Suppressor macrophage treated with lipopolysaccharide for 1 hour (primary cell): ENCODE results near the gene FSTL4.

ENCODE experiments used
- DNase-seq, 3 donors: peaks; one replicate each; pipeline ENCODE4 v3.0.0-alpha.2; 2020 to 2022

The FSTL4 gene

DNA sequence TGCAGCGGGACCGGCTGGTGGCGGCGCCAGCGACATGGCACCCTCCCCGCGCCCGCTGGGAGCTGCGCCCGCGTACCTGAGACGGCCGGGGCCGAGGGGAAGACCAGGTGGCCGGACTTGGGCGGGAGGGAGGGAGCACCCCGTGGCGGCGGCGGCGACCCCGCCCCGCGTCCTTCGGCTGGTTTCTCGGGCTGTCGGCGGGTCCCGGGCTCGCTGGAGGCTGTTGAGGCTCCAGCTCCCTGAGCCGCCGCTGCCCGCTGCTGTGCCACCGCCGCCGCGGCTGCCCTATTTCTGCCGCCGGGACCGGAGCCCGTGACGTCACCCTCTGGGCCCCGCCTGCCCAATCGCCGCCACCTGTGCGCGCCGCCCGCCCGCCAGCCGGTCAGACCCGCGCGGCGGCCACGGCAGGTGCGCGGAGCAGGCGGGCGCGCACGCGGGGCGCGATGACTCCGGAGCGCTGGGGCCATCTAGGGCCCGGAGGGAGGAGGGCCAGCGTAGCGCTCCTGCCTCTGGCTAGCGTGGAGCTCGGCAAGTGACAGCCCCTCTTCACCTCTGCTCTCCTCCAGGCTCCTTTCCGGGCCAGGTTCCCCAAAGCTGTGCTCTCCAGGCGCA is at the start of gene FSTL4:
Gene FSTL4 (minus strand): TSS at position 293 of the 612 bp plus-strand sequence.
- DNase-seq = peak in 2 of 3 donors; percentile 9 to 24

DNA sequence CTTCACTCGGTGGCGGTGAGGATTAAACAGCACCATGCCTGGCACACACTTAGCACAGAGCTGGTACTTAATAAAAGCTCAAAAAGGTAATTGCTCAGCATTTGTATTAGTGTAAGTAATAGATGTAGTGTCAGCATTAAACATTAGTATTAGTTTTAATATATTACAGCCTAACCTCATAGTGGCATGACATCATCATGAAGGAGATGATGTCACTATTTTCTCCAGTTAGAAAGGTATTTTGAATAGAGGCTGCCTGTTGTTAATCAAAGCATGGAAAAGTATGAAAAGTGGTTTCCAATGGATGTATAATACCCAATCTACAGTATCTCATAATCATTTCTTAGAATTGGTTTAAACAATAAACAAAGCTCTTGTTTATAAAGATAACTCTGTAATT is 49.0 kb upstream of the FSTL4 start:
- DNase-seq = no peak

GRCh38 chr5:133658327-133658726 is 46.0 kb upstream of the FSTL4 start:
- DNase-seq = peak in 2 of 3 donors; percentile 36 to 49

DNA sequence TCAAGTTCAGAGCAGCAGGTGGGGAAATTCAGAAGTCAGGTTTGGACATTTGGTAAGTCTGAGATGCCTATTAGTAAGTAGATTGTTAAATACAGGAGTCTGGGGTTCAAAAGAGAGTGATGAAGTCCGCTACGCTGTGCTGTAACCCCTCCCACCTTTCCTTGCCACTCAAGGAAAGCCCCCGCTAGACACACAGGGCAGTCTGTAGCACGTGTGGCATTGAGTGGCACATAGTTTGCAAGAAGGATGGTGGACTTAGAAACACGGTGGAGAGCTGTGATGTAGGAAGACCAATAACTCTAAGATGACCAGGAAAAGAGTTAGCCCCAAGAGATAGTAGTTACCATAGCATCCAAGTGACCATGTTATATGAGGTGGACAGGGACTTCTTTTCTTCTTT is 44.7 kb upstream of the FSTL4 start:
- no peak for DNase-seq

DNA sequence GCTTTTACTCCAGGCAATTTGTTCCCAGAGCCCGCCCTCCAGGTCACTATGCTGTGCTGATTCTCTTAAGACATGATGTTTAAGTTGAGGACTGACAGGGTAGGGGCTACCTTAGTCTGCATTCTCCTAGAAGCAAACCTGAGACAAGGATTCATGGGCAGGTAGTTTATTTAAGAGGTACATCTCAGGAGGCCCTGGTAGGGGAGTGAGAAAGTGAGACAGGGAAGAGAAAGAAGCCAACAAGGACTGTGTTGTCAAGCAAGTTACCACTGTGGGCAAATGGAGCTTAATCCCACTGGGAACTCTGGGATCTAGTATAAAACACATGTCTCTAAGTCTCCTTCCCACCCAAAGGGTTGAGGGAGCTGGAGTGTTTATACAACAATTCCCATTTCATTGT is 43.6 kb upstream of the FSTL4 start:
- DNase-seq = no peak

DNA sequence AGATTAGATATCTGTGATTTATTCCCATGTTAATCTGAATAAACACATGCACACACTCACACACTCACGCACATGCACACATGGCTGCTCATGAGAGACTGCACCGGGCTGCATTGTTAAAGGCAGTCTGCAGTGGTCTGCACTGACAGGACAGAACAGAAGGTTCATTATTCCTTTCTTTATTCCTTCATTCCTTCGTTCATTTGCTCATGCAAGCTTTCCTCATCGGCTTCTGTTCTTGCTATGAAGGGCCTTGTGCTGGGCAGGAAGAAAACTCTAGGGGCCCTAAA is 41.4 kb upstream of the FSTL4 start:
- DNase-seq = no peak

DNA sequence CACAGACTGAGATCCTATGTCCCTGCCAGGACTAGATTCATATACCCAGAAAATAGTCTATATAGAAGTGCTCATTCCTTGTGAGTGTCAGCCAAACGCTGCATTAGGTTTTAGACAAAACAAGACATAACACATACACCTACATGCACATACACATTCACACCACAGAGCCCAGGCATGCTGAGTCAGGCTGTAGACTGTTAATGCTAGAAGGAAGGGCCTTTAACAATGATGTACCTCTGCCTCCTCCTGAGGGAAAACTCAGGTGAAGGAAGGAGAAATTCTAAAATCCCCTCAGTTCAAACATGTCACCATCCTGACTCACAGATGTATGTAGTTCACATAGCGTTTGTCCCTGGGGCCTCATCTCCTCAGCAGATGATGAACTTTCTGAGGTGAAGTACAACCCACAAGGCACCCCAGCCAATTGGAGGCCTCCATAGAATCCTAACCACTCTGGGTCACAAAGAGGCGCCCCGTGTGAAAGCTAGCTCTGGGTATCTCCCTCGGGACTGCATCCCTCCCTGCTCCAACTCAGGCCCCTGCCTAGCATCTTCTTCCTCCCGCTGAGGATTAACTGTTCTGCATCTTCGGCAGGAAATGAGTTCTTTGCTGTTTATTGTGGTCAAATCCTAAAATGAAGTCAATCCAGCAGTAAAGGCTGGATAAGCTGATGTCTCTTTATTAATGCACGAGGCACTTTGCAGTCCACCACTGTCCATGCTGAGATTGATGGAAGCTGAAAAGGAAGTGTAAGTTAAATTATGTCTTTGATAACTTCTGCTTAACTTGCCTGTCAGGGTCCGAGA is 40.8 kb upstream of the FSTL4 start:
- DNase-seq = no peak

- DNase-seq = no peak
Measured at GRCh38 chr5:133644000-133644865, 31.9 kb upstream of the FSTL4 start.

DNA sequence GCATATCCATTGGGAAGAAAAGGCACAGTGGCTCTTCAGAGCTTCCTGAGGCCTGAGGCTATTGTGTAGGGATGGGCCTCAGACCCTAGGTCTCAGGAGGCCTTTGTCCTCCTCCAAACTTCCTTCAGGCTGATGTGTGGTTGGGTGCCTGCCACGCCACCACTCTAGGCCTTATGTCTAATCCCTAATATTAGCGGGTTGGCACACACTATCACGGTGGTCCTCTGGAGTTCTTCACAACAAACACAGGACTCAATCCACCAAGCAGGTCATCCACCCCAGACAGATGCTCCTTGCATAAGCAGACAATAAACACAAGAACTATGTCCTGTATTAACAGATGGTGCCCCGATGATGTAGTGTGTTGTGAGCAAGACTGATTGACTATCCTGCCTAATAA is 31.0 kb upstream of the FSTL4 start:
- DNase-seq = no peak

GRCh38 chr5:133642153-133642722 is 29.9 kb upstream of the FSTL4 start:
- DNase-seq = no peak

GRCh38 chr5:133641683-133642082 is 29.3 kb upstream of the FSTL4 start:
- no peak for DNase-seq

DNA sequence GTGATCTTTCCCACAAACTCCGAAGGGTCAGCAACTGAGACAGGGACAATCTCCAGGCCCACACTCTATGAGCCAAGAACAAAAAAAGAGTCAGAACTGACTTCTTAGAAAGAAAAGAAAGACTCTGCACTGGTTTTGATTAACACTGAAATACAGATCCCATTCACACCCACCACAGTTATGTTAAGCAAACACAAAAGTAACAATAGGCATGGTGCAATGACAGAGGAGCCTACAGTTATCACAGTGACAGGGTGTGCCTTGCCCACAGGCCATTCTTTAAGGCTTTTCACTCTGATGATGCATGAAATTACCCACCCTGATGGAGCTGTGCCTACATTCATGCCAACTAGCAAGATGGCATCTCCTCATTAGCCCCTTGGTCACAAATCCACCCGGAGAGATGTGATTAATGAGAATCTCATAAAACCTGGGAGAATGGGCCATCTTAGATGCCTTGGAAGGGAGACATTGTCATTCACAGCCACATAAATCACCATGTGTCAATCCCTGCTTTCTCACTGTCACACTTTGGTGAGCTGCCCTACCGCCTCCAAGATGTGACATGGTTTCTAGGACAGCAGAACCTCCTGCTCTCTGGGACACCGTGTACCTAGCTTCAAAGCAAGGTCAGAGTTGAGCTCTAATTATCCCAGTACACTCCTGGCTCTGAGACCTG is 27.6 kb upstream of the FSTL4 start:
- no peak for DNase-seq

DNA sequence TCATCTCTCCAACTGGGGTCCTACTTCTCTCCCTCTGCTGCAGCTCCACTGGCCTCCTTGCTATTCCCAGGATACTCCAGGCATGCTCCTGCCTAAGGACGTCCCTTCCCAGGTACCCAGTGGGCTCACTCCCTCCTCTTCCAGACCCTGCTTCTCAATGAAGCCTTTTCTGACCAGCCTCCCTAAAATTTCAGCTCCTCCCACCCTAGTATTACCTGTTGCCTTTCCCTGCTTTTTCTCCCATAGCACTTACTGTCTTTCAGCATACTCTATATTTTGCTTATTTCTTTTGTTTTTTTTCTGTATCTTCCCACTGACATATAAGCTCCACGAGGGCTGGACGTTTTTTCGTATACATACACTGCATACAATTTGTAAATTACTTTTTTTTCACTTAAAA is 26.1 kb upstream of the FSTL4 start:
- no peak for DNase-seq

DNA sequence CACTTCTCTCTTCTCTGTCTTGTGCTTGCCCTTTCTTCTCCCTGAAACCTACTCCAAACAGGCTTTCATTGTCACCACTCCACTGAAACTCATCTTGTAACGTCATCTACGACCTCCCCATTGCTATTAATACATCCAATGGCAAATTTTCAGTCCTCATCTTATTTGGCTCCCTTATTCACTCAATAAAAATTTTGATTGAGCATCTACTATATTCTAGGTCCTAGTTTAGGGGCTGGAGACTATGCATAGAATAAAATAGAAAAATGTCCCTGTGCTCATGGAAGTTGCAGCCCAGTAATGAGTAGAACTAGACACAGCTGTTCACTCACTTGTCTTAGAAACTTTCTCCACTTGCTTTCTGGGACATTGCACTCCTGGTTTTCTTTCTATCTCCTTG is 24.9 kb upstream of the FSTL4 start:
- DNase-seq = no peak

DNA sequence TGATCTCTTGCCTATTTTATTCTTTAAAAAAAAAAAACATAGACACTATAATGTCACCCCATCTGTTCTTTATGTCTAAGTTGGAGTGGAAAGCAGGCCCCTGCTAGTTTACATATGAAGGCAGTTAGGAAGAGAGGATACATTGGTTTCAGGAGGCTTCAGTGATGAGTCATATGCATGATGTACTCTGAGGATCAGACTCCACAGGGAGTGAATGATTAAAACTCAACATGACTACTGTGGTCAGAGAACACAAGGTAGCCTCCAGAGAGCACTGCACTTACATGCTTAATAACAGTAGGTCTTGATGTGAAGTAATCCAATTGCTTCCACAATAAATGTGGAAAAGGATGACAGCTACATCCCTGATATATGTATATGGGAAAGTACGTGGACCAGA is 22.7 kb upstream of the FSTL4 start:
- peak in 1 of 3 donors; percentile 8 for DNase-seq

DNA sequence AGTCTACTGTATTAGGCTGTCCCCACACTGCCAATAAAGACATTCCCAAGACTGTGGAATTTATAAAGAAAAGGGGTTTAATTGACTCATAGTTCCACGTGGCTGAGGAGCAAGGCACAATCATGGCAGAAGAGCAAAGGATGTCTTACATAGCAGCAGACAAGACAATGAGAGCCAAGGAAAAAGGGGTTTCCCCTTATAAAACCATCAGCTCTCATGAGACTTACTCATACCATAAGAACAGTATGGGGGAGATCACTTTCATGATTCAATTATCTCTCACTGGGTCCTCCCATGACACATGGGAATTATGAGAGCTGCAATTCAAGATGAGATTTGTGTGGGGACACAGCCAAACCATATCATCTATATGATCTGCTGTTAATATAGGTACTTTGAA is 14.8 kb upstream of the FSTL4 start:
- DNase-seq = peak; percentile 29 to 61 (median 36)

DNA sequence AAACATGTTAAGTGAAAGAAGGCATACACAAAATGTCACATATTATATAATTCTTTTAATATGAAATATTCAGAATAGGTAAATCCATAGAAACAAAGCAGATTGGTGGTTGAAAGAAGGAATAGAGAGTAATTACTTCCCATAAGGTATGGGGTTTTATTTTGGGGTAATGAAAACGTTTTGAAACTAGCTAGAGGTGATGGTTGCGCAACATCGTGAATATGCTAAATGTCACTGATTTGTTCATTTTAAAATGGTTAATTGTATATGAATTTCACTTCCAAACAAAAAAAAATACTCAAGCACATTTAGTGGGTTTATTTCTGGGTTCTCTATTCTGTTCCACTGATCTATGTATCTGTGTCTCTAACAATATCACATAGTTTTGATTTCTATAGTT is 12.0 kb upstream of the FSTL4 start:
- DNase-seq = no peak

DNA sequence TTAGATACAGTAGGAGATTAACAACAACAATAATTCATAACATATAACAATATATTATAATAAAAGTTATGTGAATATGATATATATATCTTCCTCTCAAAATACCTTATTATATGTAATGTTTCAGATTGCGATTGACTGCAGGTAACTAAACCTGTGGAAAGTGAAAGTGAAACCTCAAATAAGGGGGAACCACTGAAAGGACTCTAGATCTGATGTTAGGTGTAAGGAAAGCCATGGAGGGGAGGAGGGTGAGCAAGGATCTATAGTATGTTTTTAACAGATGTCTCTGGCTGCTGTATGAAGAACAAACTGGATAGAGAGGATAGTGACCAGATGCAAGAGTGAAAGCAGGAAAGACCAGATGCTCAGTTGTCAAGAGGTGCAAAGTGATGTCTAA is 5.8 kb upstream of the FSTL4 start:
- DNase-seq = no peak

GRCh38 chr5:133613743-133614142 is 1.4 kb upstream of the FSTL4 start:
- no peak for DNase-seq

- DNase-seq = no peak
Measured at GRCh38 chr5:133613184-133613583, 843 bp upstream of the FSTL4 start.

DNA sequence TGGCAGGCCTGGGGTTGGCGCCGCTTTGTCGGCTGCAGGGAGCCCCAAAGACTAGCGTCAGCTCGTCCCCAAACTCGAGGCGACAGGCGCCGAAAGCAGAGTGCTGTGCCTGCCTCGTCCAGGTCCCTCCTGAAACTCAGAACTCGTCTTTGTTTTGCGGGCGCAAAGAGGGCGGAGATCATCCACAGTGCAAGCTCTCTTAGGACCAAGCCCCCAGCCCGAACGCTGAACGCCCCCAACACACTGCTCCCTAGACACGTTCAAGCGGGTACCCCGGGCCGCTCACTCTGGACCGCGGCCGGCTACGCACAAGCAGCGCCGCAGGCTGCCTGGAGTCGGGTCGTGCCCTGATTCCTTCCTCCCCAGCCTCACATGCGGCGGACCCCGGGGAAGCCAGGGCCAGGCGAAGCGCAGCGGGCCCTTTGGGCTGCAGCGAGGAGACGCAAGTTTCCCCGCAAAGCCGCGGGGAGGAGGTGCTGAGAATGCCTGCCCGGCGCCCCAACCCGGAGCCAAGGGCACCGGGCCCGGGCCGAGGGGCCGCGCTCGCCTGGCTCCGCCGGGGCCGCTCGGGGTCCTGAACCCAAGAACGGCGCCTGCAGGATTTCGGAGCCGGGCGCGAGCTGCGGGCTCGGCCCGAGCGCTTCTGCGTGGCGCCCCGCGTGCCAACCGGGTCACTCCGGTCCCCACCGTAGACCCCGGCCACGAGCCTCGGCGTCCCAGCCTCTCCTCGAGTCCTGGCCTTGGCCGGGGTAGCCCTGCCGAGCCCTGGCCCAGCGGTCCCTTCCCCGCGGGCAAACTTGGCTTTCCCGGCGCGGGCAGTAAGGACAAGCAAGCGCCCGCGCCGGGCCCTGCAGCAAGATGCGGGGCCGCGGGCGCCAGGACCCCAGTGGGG is 738 bp downstream of the FSTL4 start:
- no peak for DNase-seq
